Measurements from ENCODE around the gene TTC7B. TPM values are rescaled to one million over a fixed set of nuclear protein-coding genes. Genes with fewer than 3 reads are reported as not detected.

Gene TTC7B
- total and polyA plus RNA-seq, 9 of the 15 experiments (the other 6 are each of a cell fraction or from before 2014, with no cell fraction given): 2.2 to 77.2 (median 36.7) TPM

- TF ChIP-seq ZNF780A (CRISPR knock-in tag; IDR thresholded peaks at IDR 0.05): no peak
- no peak for TF ChIP-seq USF2 (CRISPR knock-in tag; IDR thresholded peaks at IDR 0.05)
- TF ChIP-seq CTCFL (IDR thresholded peaks at IDR 0.05; ENCODE audit: borderline replicate concordance, insufficient read depth, low read depth, low read length, poor library complexity, severe bottlenecking): no peak
- TF ChIP-seq CREB1 (IDR thresholded peaks at IDR 0.05): no peak; the same call in 1 of the 2 replicates
- no peak for TF ChIP-seq CREB1 (CRISPR knock-in tag; IDR thresholded peaks at IDR 0.05)
- TF ChIP-seq TCF7 (IDR thresholded peaks at IDR 0.05; ENCODE audit: borderline replicate concordance): no peak
- peak; percentile 80 for TF ChIP-seq DPF2 (IDR thresholded peaks at IDR 0.05)
- peak; percentile 47; the same call in 1 of the 2 replicates for TF ChIP-seq KLF16 (IDR thresholded peaks at IDR 0.05)
- TF ChIP-seq ZNF184 (CRISPR knock-in tag; IDR thresholded peaks at IDR 0.05): no peak
- no peak for TF ChIP-seq HEY1 (CRISPR knock-in tag; IDR thresholded peaks at IDR 0.05; ENCODE audit: borderline replicate concordance)
- TF ChIP-seq STAT5A (IDR thresholded peaks at IDR 0.05; ENCODE audit: borderline replicate concordance, low read length): peak; percentile 71
- peak; percentile 89 for TF ChIP-seq NCOR1 (IDR thresholded peaks at IDR 0.05)
- TF ChIP-seq BDP1 (IDR thresholded peaks at IDR 0.05; ENCODE audit: insufficient read depth, insufficient read length): no peak
- TF ChIP-seq CTCF (IDR thresholded peaks at IDR 0.05 in 2 of 3, conservative IDR thresholded peaks at IDR 0.05 in 1 of 3; ENCODE audit: insufficient read depth in 2 of 3, low read depth in 1 of 3, low read length in 3 of 3): peak in 1 of 3 experiments; percentile 15; a peak in 2 of 6 replicates
- peak; percentile 33; the same call in 1 of the 2 replicates for TF ChIP-seq MYC (IDR thresholded peaks at IDR 0.05; ENCODE audit: low read depth, low read length)
- no peak for TF ChIP-seq MYC (CRISPR knock-in tag; IDR thresholded peaks at IDR 0.05; ENCODE audit: borderline replicate concordance, low read depth)
- peak; percentile 69; the same call in 1 of the 2 replicates for TF ChIP-seq POLR2AphosphoS5 (IDR thresholded peaks at IDR 0.05; ENCODE audit: control insufficient read depth, insufficient read depth, low read depth, low read length)
- TF ChIP-seq CTBP1 (IDR thresholded peaks at IDR 0.05; ENCODE audit: borderline replicate concordance): 0 out of 2 replicates have a peak, but pooled peaks have one; percentile 57
- peak; percentile 53; the same call in 1 of the 2 replicates for TF ChIP-seq ZNF24 (IDR thresholded peaks at IDR 0.05)
- TF ChIP-seq KDM1A (IDR thresholded peaks at IDR 0.05): peak; percentile 63 to 68
- peak; percentile 70 for TF ChIP-seq NFIC (IDR thresholded peaks at IDR 0.05)
- peak; percentile 63; the same call in 1 of the 2 replicates for TF ChIP-seq PML (IDR thresholded peaks at IDR 0.05; ENCODE audit: low read length)
- TF ChIP-seq ZMIZ1 (IDR thresholded peaks at IDR 0.05; ENCODE audit: low read depth in 2 of 2, low read length in 2 of 2): 0 out of 4 replicates have a peak, but pooled peaks of 1 of the 2 experiments have one; percentile 28
Measured at GRCh38 chr14:90720336-90720735, 95.9 kb downstream of the TTC7B start (continued).

Measured in K562 (cell line).